ENCODE measurements around the gene ANKRD66.

- TF ChIP-seq EZH2 (IDR thresholded peaks at IDR 0.05; ENCODE audit: low read length), result no peak
- TF ChIP-seq, protein P1, sequence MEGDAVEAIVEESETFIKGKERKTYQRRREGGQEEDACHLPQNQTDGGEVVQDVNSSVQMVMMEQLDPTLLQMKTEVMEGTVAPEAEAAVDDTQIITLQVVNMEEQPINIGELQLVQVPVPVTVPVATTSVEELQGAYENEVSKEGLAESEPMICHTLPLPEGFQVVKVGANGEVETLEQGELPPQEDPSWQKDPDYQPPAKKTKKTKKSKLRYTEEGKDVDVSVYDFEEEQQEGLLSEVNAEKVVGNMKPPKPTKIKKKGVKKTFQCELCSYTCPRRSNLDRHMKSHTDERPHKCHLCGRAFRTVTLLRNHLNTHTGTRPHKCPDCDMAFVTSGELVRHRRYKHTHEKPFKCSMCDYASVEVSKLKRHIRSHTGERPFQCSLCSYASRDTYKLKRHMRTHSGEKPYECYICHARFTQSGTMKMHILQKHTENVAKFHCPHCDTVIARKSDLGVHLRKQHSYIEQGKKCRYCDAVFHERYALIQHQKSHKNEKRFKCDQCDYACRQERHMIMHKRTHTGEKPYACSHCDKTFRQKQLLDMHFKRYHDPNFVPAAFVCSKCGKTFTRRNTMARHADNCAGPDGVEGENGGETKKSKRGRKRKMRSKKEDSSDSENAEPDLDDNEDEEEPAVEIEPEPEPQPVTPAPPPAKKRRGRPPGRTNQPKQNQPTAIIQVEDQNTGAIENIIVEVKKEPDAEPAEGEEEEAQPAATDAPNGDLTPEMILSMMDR (optimal IDR thresholded peaks at IDR 0.05 in 1 of 3, IDR thresholded peaks at IDR 0.05 in 1 of 3, conservative IDR thresholded peaks at IDR 0.05 in 1 of 3; ENCODE audit: extremely low read depth in 1 of 3, insufficient read depth in 2 of 3, low read length in 3 of 3), result no peak
Observed at GRCh38 chr6:46736906-46737305, 9.8 kb upstream of the ANKRD66 start.

All from keratinocyte (primary cell).